Endodermal cell (in vitro differentiated cells): ENCODE data around the gene NAV2. TPM values are rescaled to one million over a fixed set of nuclear protein-coding genes. Genes with fewer than 3 reads are reported as not detected.
"Not testable (repeated sequence)": the region's sequence is repeated elsewhere in the genome, so short reads cannot be mapped to it uniquely, and the experiment has no call there.

ENCODE experiments used
- DNase-seq: peaks from one replicate; pipeline ENCODE4 v3.0.0-alpha.2; 2017
- H3K27ac ChIP-seq: 2 replicates; pipeline ENCODE4 v1.5.1; 2013; ENCODE audit warnings: mild to moderate bottlenecking, low read depth, low read length, moderate library complexity
- H3K27me3 ChIP-seq: 2 replicates; pipeline ENCODE4 v1.6.1; 2013; ENCODE audit warnings: mild to moderate bottlenecking, low read length, moderate library complexity; ENCODE audit not compliant: insufficient read depth, control insufficient read depth, poor library complexity, severe bottlenecking
- H3K36me3 ChIP-seq: 2 replicates; pipeline ENCODE4 v1.7.0; 2013; ENCODE audit warnings: mild to moderate bottlenecking, low read length, moderate library complexity; ENCODE audit not compliant: control insufficient read depth, insufficient read depth
- H3K4me1 ChIP-seq: one replicate; pipeline ENCODE4 v1.7.0; 2013; ENCODE audit warnings: low read length; ENCODE audit not compliant: control insufficient read depth, insufficient read depth
- H3K4me3 ChIP-seq: 2 replicates; pipeline ENCODE4 v1.5.1; 2013; ENCODE audit warnings: mild to moderate bottlenecking, low read length, moderate library complexity
- H3K9ac ChIP-seq: 2 replicates; pipeline ENCODE4 v1.6.1; 2013; ENCODE audit warnings: mild to moderate bottlenecking, low read length, moderate library complexity; ENCODE audit not compliant: poor library complexity, severe bottlenecking; ENCODE audit errors: extremely low read depth
- H3K9me3 ChIP-seq: 2 replicates; pipeline ENCODE4 v1.6.1; 2013; ENCODE audit warnings: mild to moderate bottlenecking, low read length, moderate library complexity; ENCODE audit not compliant: control insufficient read depth
- H3K27ac Mint-ChIP-seq: 2 replicates; pipeline ENCODE4 v1.8.0; 2020; ENCODE audit warnings: mixed read lengths
- H3K27me3 Mint-ChIP-seq: 2 replicates; pipeline ENCODE4 v1.8.0; 2021; ENCODE audit warnings: mild to moderate bottlenecking, mixed read lengths; ENCODE audit not compliant: insufficient read depth
- H3K36me3 Mint-ChIP-seq: 2 replicates; pipeline ENCODE4 v1.8.0; 2020; ENCODE audit warnings: low read depth, mixed read lengths
- H3K4me1 Mint-ChIP-seq: 2 replicates; pipeline ENCODE4 v1.8.0; 2020; ENCODE audit warnings: mixed read lengths
- H3K4me3 Mint-ChIP-seq: 2 replicates; pipeline ENCODE4 v1.8.0; 2020; ENCODE audit warnings: mild to moderate bottlenecking, moderate library complexity, mixed read lengths
- H3K9me3 Mint-ChIP-seq: 2 replicates; pipeline ENCODE4 v1.8.0; 2020; ENCODE audit warnings: mild to moderate bottlenecking, mixed read lengths
- CTCF ChIP-seq: fragments of 200-600 bp; sonication (generic); conservative IDR thresholded peaks from 2 replicates; pipeline ENCODE4 v1.5.0; 2021; ENCODE audit warnings: antibody characterized with exemption, mild to moderate bottlenecking
- WGBS, 2 experiments: methylation state at CpG; one replicate each; pipeline versions ENCODE4 v1.1.5 to v1.1.7; 2013; ENCODE audit warnings: missing lambda C conversion rate in 2 of 2, mixed read lengths in 1 of 2; ENCODE audit not compliant: insufficient coverage in 1 of 2, insufficient read length in 1 of 2; 5-methylcytosine and 5-hydroxymethylcytosine counted together
- total RNA-seq, 2 donors: library from RNA; stranded (reverse); fragmentation: NEBNext Ultra II Directional in 1 of 2; extraction: Animal tissue kit (Norgen Biotek cat#: 25700) in 1 of 2; gene quantifications; 2 replicates in 1 of 2; 3 replicates in 1 of 2; pipeline ENCODE4 v1.2.1, GENCODE V29; 2021

NAV2 gene
- total RNA-seq, 2 donors from 2014 or later, result 37.1 to 42.4 TPM

DNA sequence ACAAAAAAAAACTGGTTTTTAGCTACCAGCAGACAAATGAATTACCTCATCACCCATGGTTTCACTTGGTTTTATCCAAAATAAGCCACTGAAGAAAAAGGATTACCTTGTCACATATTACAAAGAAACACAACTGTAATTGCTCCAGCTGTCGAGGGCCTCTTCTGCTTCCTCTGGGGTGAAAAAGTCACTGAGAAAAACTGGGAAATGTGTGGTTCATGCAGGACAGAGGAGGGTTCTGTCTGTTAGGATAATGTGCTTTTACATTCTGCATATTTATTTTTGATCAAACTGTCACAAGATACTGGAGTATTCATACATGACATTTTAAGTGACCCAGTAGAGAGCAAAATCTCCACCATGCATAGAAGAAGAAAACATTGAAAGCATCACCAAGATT lies 211.7 kb downstream of the NAV2 start:
- H3K4me1 ChIP-seq, result no peaks in the 10 kb centered on the region
- no peaks in the 10 kb centered on the region for H3K36me3 ChIP-seq
- H3K9me3 ChIP-seq, result no peaks in the 10 kb centered on the region
- no peaks in the 10 kb centered on the region for H3K36me3 Mint-ChIP-seq
- no peak overlapping the region for H3K4me3 Mint-ChIP-seq
- H3K27me3 Mint-ChIP-seq, result no peaks in the 10 kb centered on the region
- no peak overlapping the region for H3K27ac Mint-ChIP-seq
- no peak overlapping the region for H3K9ac ChIP-seq
- H3K9me3 Mint-ChIP-seq, result no peaks in the 10 kb centered on the region
- TF ChIP-seq CTCF, result no peak
- no peak overlapping the region for H3K27ac ChIP-seq
- no peaks in the 10 kb centered on the region for H3K4me1 Mint-ChIP-seq
- no peak overlapping the region for H3K4me3 ChIP-seq
- WGBS, 2 experiments, result 83% methylated on average over 1 of the region's 1 CpG; no CpG with 5 or more reads in 1 of the 2 experiments
- no peak for DNase-seq
- H3K27me3 ChIP-seq, result no peaks in the 10 kb centered on the region

DNA sequence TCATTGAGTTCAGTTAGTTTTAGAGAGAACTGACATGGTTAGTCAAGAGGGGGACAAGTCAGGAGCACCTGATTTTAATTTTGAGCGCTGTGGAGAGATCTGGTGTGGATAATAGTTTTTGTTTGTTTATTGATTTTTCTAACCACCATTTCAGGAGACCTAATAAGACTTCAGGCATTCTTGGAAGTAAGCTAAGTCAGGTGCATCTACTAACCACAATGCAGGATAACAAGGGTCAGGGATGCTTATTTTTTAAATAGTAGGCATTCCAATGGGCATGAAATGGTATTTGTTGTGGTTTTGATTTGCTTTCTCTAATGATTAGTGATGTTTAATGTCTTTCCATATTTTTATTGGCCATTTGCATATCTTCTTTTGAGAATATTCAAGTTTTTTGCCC lies 212.1 kb downstream of the NAV2 start:
- Mint-ChIP-seq H3K27me3 (no peaks in the 10 kb centered on the region), H3K4me3 (no peak overlapping the region), H3K9me3 (no peaks in the 10 kb centered on the region), H3K36me3 (no peaks in the 10 kb centered on the region), H3K27ac (no peak overlapping the region), H3K4me1 (no peaks in the 10 kb centered on the region)
- Histone ChIP-seq H3K27ac (no peak overlapping the region), H3K36me3 (no peaks in the 10 kb centered on the region), H3K27me3 (no peaks in the 10 kb centered on the region), H3K9ac (no peak overlapping the region), H3K4me1 (no peaks in the 10 kb centered on the region), H3K9me3 (no peaks in the 10 kb centered on the region), H3K4me3 (no peak overlapping the region)
- TF ChIP-seq CTCF, result no peak
- 67% methylated on average over 1 of the region's 1 CpG; no CpG with 5 or more reads in 1 of the 2 experiments for WGBS, 2 experiments
- DNase-seq, result no peak

DNA sequence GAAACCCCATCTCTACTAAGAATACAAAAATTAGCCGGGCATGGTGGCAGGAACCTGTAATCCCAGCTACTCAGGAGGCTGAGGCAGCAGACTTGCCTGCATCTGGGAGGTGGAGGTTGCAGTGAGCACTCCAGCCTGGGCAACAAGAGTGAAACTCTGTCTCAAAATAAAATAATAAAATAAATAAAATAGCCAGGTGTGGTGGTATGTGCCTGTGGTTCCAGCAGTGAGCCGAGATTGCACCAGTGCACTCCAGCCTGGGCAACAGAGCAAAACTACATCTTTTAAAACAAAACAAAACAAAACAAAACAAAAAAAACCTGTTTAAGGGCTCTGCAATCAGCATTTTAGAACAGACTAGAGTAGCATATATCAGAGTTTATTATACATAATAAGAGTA lies 214.8 kb downstream of the NAV2 start:
- not testable (repeated sequence) for H3K27ac Mint-ChIP-seq, H3K36me3 Mint-ChIP-seq, DNase-seq, H3K27me3 Mint-ChIP-seq, H3K4me3 ChIP-seq, H3K4me3 Mint-ChIP-seq, H3K36me3 ChIP-seq, H3K27ac ChIP-seq, H3K4me1 Mint-ChIP-seq, H3K9me3 Mint-ChIP-seq, H3K27me3 ChIP-seq, H3K9me3 ChIP-seq, H3K9ac ChIP-seq, H3K4me1 ChIP-seq
- 71 to 79% methylated on average over 1 to 2 of the region's 2 CpGs for WGBS, 2 experiments

DNA sequence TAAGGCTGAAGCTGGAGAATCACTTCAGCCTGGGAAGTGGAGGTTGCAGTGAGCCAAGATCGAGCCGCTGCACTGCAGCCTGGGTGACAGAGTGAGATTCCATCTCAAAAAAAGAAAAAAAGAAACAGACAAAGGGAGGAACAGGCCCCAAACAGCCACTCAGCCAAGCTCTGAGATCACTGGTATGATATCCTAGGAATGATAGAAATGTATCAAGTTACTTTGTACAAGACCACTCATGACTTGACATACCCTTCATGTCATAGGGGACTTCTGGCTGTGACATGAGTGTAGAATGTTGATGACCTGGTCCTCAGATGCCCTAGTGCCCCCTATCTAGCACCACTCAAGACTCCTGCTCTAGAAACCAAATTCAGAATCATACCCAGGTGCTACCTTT lies 216.5 kb downstream of the NAV2 start:
- Histone ChIP-seq H3K27ac (no peak overlapping the region), H3K27me3 (no peaks in the 10 kb centered on the region), H3K4me3 (no peak overlapping the region), H3K9ac (no peak overlapping the region), H3K9me3 (no peaks in the 10 kb centered on the region), H3K4me1 (no peaks in the 10 kb centered on the region), H3K36me3 (no peaks in the 10 kb centered on the region)
- no peak for DNase-seq
- no peak overlapping the region for H3K27ac Mint-ChIP-seq
- no peaks in the 10 kb centered on the region for H3K4me1 Mint-ChIP-seq
- H3K36me3 Mint-ChIP-seq, result no peaks in the 10 kb centered on the region
- H3K27me3 Mint-ChIP-seq, result no peaks in the 10 kb centered on the region
- no peak for TF ChIP-seq CTCF
- no peaks in the 10 kb centered on the region for H3K9me3 Mint-ChIP-seq
- no peak overlapping the region for H3K4me3 Mint-ChIP-seq
- WGBS, 2 experiments, result 82 to 100% methylated on average over 2 of the region's 2 CpGs
